Measurements from ENCODE around the gene FGF4. TPM values are rescaled to one million over a fixed set of nuclear protein-coding genes. Genes with fewer than 3 reads are reported as not detected.
"Not testable (repeated sequence)": the region's sequence is repeated elsewhere in the genome, so short reads cannot be mapped to it uniquely, and the experiment has no call there.

Gene FGF4
- total RNA-seq, 1 donor from 2014 or later = not detected

- H3K9me3 Mint-ChIP-seq = no peaks in the 10 kb centered on the region
- peaks cover 25% of the 10 kb centered on the region for H3K27me3 Mint-ChIP-seq (ENCODE audit: low read depth)
- no peak overlapping the region for H3K27ac Mint-ChIP-seq (ENCODE audit: unreplicated experiment)
- no peaks in the 10 kb centered on the region for H3K4me1 Mint-ChIP-seq
- DNase-seq (ENCODE audit: low read depth, low spot score) = no peak
- H3K36me3 Mint-ChIP-seq (ENCODE audit: low read depth) = no peaks in the 10 kb centered on the region
- TF ChIP-seq, protein P1, sequence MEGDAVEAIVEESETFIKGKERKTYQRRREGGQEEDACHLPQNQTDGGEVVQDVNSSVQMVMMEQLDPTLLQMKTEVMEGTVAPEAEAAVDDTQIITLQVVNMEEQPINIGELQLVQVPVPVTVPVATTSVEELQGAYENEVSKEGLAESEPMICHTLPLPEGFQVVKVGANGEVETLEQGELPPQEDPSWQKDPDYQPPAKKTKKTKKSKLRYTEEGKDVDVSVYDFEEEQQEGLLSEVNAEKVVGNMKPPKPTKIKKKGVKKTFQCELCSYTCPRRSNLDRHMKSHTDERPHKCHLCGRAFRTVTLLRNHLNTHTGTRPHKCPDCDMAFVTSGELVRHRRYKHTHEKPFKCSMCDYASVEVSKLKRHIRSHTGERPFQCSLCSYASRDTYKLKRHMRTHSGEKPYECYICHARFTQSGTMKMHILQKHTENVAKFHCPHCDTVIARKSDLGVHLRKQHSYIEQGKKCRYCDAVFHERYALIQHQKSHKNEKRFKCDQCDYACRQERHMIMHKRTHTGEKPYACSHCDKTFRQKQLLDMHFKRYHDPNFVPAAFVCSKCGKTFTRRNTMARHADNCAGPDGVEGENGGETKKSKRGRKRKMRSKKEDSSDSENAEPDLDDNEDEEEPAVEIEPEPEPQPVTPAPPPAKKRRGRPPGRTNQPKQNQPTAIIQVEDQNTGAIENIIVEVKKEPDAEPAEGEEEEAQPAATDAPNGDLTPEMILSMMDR (conservative IDR thresholded peaks at IDR 0.05) = no peak
- no peak overlapping the region for H3K4me3 Mint-ChIP-seq
Observed at GRCh38 chr11:69765498-69765995, 9.6 kb downstream of the FGF4 start.

DNA sequence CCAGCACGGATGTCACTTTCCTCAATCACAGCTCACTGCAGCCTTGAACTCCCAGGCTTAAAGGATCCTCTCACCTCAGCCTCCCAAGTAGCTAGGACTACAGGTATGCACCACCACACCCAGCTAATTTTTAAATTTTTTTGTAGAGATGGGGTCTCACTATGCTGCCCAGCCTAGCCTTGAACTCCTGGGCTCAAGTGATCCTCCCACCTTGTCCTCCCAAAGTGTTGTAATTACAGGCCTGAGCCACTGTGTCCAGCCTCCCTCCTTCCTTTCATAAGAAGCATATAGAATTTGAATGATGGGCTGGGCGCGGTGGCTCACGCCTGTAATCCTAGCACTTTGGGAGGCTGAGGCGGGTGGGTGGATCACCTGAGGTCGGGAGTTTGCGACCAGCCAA lies 10.2 kb downstream of the FGF4 start:
- H3K27ac Mint-ChIP-seq (ENCODE audit: unreplicated experiment); H3K4me1 Mint-ChIP-seq; H3K9me3 Mint-ChIP-seq; H3K4me3 Mint-ChIP-seq; H3K36me3 Mint-ChIP-seq (ENCODE audit: low read depth); DNase-seq (ENCODE audit: low read depth, low spot score): not testable (repeated sequence)
- H3K27me3 Mint-ChIP-seq (ENCODE audit: low read depth) = peaks cover 24% of the 10 kb centered on the region

- TF ChIP-seq, protein P1 (conservative IDR thresholded peaks at IDR 0.05) = no peak
- peaks cover 3% of the 10 kb centered on the region for H3K36me3 Mint-ChIP-seq (ENCODE audit: low read depth)
- H3K9me3 Mint-ChIP-seq = peaks cover 4% of the 10 kb centered on the region
- DNase-seq (ENCODE audit: low read depth, low spot score) = no peak
- no peak overlapping the region for H3K4me3 Mint-ChIP-seq
- H3K27me3 Mint-ChIP-seq (ENCODE audit: low read depth) = no peaks in the 10 kb centered on the region
- no peaks in the 10 kb centered on the region for H3K4me1 Mint-ChIP-seq
- H3K27ac Mint-ChIP-seq (ENCODE audit: unreplicated experiment) = no peak overlapping the region
Observed at GRCh38 chr11:69760319-69760718, 14.8 kb downstream of the FGF4 start.

DNA sequence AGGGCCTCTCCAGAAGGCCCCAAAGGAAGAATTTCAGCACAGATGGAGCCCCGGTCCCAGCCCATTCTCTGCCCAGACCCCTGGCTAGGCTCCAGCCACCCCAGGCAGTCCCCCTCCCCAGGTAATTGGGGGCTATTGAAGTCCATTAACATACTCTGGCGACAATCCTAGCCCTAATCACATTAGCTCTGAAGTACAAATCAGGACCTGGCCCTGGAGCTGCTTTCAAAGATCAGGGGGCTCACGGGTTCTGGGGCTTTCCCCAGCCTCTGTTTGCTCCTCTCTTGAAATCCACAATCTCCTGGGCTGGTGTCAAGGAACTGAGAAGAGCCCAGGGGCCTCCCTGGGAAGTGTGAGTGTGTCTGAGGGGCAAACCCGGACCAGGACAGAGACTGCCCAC lies 22.3 kb downstream of the FGF4 start:
- TF ChIP-seq, protein P1 (conservative IDR thresholded peaks at IDR 0.05) = no peak

GRCh38 chr11:69750875-69751597 lies 24.1 kb downstream of the FGF4 start:
- peaks cover 7% of the 10 kb centered on the region for H3K4me1 Mint-ChIP-seq
- peaks cover under 1% of the 10 kb centered on the region for H3K36me3 Mint-ChIP-seq (ENCODE audit: low read depth)
- H3K27me3 Mint-ChIP-seq (ENCODE audit: low read depth) = no peaks in the 10 kb centered on the region
- H3K4me3 Mint-ChIP-seq = no peak overlapping the region
- TF ChIP-seq, protein P1 (conservative IDR thresholded peaks at IDR 0.05) = no peak
- H3K27ac Mint-ChIP-seq (ENCODE audit: unreplicated experiment) = no peak overlapping the region
- H3K9me3 Mint-ChIP-seq = peaks cover 1% of the 10 kb centered on the region
- DNase-seq (ENCODE audit: low read depth, low spot score) = no peak

More for the DNA sequence above, 22.3 kb downstream of the FGF4 start:
- no peak for DNase-seq (ENCODE audit: low read depth, low spot score)
- H3K27ac Mint-ChIP-seq (ENCODE audit: unreplicated experiment) = peak overlapping the region; percentile 43
- H3K27me3 Mint-ChIP-seq (ENCODE audit: low read depth) = no peaks in the 10 kb centered on the region
- H3K4me3 Mint-ChIP-seq = no peak overlapping the region
- H3K36me3 Mint-ChIP-seq (ENCODE audit: low read depth) = peaks cover 3% of the 10 kb centered on the region
- peaks cover 6% of the 10 kb centered on the region for H3K4me1 Mint-ChIP-seq
- H3K9me3 Mint-ChIP-seq = peaks cover 4% of the 10 kb centered on the region

- TF ChIP-seq, protein P1 (conservative IDR thresholded peaks at IDR 0.05) = no peak
- H3K4me1 Mint-ChIP-seq = peaks cover 11% of the 10 kb centered on the region
- no peaks in the 10 kb centered on the region for H3K36me3 Mint-ChIP-seq (ENCODE audit: low read depth)
- no peak overlapping the region for H3K4me3 Mint-ChIP-seq
- no peak for DNase-seq (ENCODE audit: low read depth, low spot score)
- no peak overlapping the region for H3K27ac Mint-ChIP-seq (ENCODE audit: unreplicated experiment)
- H3K27me3 Mint-ChIP-seq (ENCODE audit: low read depth) = no peaks in the 10 kb centered on the region
- no peaks in the 10 kb centered on the region for H3K9me3 Mint-ChIP-seq
Observed at GRCh38 chr11:69750108-69750850, 24.9 kb downstream of the FGF4 start.

Data from neural crest cell (in vitro differentiated cells).